Measurements from ENCODE around the gene CCT6B. TPM values are rescaled to one million over a fixed set of nuclear protein-coding genes. Genes with fewer than 3 reads are reported as not detected.

Gene CCT6B
- polyA plus RNA-seq, 2 of the 4 experiments (the other 2 are of a cell fraction) = 0.77 to 3.1 TPM

DNA sequence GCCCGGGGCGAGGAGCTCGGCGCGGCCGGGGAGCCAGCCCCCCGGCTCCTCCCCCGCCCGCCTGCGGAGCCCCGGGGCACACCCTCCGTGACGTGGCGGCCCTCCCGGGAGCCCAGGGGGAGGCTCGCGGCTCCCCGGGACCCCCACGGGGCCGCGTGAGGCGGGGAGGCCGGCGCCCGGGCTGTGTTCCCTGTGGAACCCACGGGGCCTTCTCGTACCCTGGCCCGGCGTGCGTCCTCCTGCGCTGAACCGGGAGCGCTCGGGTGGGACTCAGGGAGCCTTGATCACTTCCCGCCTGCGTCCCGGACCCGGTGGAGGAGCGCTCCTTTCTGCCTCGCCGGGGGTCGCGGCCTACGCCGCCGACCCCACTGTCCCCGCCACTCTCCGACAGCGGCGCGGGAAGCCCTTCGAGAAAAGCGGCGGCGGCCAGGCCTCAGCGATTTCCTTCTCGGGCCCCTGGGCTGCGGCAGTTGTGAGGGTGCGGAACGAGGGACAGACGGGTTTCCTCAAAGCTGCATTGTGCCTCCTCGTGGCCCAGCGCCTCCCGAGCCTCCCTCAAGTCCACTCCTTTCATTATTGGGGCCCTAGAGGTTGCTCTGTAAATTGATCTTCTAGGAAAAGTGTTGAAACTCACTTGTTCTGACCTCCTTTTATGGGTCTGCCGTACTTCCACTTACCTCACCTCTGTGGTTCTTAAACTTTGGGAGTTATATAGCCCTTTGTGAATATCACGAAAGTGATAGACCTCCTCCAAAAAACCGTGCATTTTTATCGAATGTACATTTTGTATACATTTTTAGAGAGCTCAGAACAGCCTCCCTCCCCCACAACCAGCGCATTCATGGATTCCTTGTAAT lies 19.6 kb upstream of the CCT6B start (continued):
- TF ChIP-seq, protein P1, sequence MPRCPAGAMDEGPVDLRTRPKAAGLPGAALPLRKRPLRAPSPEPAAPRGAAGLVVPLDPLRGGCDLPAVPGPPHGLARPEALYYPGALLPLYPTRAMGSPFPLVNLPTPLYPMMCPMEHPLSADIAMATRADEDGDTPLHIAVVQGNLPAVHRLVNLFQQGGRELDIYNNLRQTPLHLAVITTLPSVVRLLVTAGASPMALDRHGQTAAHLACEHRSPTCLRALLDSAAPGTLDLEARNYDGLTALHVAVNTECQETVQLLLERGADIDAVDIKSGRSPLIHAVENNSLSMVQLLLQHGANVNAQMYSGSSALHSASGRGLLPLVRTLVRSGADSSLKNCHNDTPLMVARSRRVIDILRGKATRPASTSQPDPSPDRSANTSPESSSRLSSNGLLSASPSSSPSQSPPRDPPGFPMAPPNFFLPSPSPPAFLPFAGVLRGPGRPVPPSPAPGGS (IDR thresholded peaks at IDR 0.05) = no peak
- no peak for TF ChIP-seq BHLHE40 (IDR thresholded peaks at IDR 0.05; ENCODE audit: low read depth, low read length)
- no peak for TF ChIP-seq POLR2AphosphoS2 (conservative IDR thresholded peaks at IDR 0.05; ENCODE audit: low read length)
- TF ChIP-seq CEBPB (IDR thresholded peaks at IDR 0.05) = peak in 1 of 2 experiments; percentile 47; a peak in 2 of 4 replicates
- TF ChIP-seq, protein P2, sequence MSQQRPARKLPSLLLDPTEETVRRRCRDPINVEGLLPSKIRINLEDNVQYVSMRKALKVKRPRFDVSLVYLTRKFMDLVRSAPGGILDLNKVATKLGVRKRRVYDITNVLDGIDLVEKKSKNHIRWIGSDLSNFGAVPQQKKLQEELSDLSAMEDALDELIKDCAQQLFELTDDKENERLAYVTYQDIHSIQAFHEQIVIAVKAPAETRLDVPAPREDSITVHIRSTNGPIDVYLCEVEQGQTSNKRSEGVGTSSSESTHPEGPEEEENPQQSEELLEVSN (IDR thresholded peaks at IDR 0.05; ENCODE audit: borderline replicate concordance, low read depth) = peak; percentile 49; the same call in 1 of the 2 replicates

DNA sequence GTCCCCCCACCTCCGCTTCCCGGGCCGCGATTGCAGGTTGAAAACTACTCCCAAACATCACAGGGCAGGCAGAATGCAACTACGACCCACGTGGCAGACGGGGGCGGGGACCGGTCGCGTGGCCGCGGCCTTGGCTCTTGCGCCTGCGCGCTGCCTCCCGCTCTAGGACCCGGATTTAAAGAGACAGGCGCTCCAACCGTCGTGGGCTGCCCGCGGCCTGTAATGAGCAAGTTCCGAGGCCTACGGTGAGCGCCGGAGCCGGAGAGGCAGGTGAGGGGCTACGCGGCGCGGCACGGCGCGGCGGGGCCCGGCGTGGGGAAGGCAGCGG lies 19.1 kb upstream of the CCT6B start, which contains the start of gene LIG3:
LIG3 (plus strand) TSS at position 160 of the 328 bp plus-strand sequence. CDS start 2,494 bp downstream, outside the sequence.
- ChIA-PET POLR2A (interaction anchor here (0.5 to 3.3 kb wide), 16 partner anchors 10 to 810 kb away, joined by 3 to 20 read pairs (median 5); partner anchors contain the start of genes CCT6B, RFFL, UNC45B and ZNF830), CTCF (interaction anchor here (0.7 to 7.5 kb wide), 11 partner anchors 11 to 560 kb away, joined by 3 to 43 read pairs (median 5); partner anchors contain the start of gene RAD51D)
- Histone ChIP-seq H3K27ac (peak within 1 kb of the TSS; percentile 94 to 97), H3K4me3 (peak within 1 kb of the TSS; percentile 78), H3K4me2 (peak within 1 kb of the TSS; percentile 91), H3K4me1 (peaks cover 14% of the 10 kb centered on the region), H3K9me3 (no peaks in the 10 kb centered on the region)
- FAIRE-seq (no peak), DNase-seq (ENCODE audit: low read depth in 1 of 2, low spot score in 1 of 2) (peak; percentile 95 to 98), ATAC-seq (peak; percentile 83 to 89)
- 0 out of 2 replicates have a peak, but pooled peaks have one; percentile 67 for TF ChIP-seq HOXA7 (CRISPR knock-in tag; IDR thresholded peaks at IDR 0.05)
- TF ChIP-seq RAD21 (conservative IDR thresholded peaks at IDR 0.05 in 1 of 2, IDR thresholded peaks at IDR 0.05 in 1 of 2) = no peak
- TF ChIP-seq, protein P3, sequence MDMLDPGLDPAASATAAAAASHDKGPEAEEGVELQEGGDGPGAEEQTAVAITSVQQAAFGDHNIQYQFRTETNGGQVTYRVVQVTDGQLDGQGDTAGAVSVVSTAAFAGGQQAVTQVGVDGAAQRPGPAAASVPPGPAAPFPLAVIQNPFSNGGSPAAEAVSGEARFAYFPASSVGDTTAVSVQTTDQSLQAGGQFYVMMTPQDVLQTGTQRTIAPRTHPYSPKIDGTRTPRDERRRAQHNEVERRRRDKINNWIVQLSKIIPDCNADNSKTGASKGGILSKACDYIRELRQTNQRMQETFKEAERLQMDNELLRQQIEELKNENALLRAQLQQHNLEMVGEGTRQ (IDR thresholded peaks at IDR 0.05) = peak; percentile 91
- TF ChIP-seq ESRRA (IDR thresholded peaks at IDR 0.05; ENCODE audit: borderline replicate concordance, low read length) = no peak
- TF ChIP-seq EHF (CRISPR knock-in tag; IDR thresholded peaks at IDR 0.05) = no peak
- TF ChIP-seq HOXB5 (CRISPR knock-in tag; IDR thresholded peaks at IDR 0.05) = 0 out of 2 replicates have a peak, but pooled peaks have one; percentile 54
- 0 out of 4 replicates have a peak, but pooled peaks of 1 of the 2 experiments have one; percentile 13 for TF ChIP-seq CEBPB (IDR thresholded peaks at IDR 0.05)
- TF ChIP-seq, protein P4, sequence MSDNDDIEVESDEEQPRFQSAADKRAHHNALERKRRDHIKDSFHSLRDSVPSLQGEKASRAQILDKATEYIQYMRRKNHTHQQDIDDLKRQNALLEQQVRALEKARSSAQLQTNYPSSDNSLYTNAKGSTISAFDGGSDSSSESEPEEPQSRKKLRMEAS (IDR thresholded peaks at IDR 0.05) = peak; percentile 99
- TF ChIP-seq, protein P5, sequence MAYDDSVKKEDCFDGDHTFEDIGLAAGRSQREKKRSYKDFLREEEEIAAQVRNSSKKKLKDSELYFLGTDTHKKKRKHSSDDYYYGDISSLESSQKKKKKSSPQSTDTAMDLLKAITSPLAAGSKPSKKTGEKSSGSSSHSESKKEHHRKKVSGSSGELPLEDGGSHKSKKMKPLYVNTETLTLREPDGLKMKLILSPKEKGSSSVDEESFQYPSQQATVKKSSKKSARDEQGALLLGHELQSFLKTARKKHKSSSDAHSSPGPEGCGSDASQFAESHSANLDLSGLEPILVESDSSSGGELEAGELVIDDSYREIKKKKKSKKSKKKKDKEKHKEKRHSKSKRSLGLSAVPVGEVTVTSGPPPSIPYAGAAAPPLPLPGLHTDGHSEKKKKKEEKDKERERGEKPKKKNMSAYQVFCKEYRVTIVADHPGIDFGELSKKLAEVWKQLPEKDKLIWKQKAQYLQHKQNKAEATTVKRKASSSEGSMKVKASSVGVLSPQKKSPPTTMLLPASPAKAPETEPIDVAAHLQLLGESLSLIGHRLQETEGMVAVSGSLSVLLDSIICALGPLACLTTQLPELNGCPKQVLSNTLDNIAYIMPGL (CRISPR knock-in tag; IDR thresholded peaks at IDR 0.05; ENCODE audit: borderline replicate concordance) = no peak
- peak; percentile 61; the same call in 1 of the 2 replicates for TF ChIP-seq FOSB (CRISPR knock-in tag; IDR thresholded peaks at IDR 0.05)
- TF ChIP-seq, protein P2 (IDR thresholded peaks at IDR 0.05; ENCODE audit: borderline replicate concordance, low read depth) = peak; percentile 88
- no peak for TF ChIP-seq CBX8 (IDR thresholded peaks at IDR 0.05)
- TF ChIP-seq HOXB13 (CRISPR knock-in tag; IDR thresholded peaks at IDR 0.05; ENCODE audit: low read depth) = no peak
- no peak for TF ChIP-seq FOXS1 (CRISPR knock-in tag; IDR thresholded peaks at IDR 0.05)
- peak; percentile 99 for TF ChIP-seq MYC (IDR thresholded peaks at IDR 0.05; ENCODE audit: borderline replicate concordance, low read length)
- TF ChIP-seq, protein P6, sequence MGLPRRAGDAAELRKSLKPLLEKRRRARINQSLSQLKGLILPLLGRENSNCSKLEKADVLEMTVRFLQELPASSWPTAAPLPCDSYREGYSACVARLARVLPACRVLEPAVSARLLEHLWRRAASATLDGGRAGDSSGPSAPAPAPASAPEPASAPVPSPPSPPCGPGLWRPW (IDR thresholded peaks at IDR 0.05) = no peak
- TF ChIP-seq NR3C1 (IDR thresholded peaks at IDR 0.05) = no peak
- TF ChIP-seq HEYL (CRISPR knock-in tag; IDR thresholded peaks at IDR 0.05) = no peak
- TF ChIP-seq, protein P7, sequence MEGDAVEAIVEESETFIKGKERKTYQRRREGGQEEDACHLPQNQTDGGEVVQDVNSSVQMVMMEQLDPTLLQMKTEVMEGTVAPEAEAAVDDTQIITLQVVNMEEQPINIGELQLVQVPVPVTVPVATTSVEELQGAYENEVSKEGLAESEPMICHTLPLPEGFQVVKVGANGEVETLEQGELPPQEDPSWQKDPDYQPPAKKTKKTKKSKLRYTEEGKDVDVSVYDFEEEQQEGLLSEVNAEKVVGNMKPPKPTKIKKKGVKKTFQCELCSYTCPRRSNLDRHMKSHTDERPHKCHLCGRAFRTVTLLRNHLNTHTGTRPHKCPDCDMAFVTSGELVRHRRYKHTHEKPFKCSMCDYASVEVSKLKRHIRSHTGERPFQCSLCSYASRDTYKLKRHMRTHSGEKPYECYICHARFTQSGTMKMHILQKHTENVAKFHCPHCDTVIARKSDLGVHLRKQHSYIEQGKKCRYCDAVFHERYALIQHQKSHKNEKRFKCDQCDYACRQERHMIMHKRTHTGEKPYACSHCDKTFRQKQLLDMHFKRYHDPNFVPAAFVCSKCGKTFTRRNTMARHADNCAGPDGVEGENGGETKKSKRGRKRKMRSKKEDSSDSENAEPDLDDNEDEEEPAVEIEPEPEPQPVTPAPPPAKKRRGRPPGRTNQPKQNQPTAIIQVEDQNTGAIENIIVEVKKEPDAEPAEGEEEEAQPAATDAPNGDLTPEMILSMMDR (IDR thresholded peaks at IDR 0.05) = no peak
- no peak for TF ChIP-seq GATA3 (IDR thresholded peaks at IDR 0.05; ENCODE audit: borderline replicate concordance)
- TF ChIP-seq EHMT2 (IDR thresholded peaks at IDR 0.05; ENCODE audit: low read depth) = no peak
- TF ChIP-seq EP300 (IDR thresholded peaks at IDR 0.05) = no peak
- no peak for TF ChIP-seq NFE2L2 (conservative IDR thresholded peaks at IDR 0.05; ENCODE audit: low read length)
- TF ChIP-seq MAFK (IDR thresholded peaks at IDR 0.05; ENCODE audit: partially characterized antibody) = no peak
- TF ChIP-seq POLR2A (IDR thresholded peaks at IDR 0.05; ENCODE audit: low read length) = peak; percentile 85
- WGBS (ENCODE audit: missing lambda C conversion rate) = 0% methylated on average over 24 of the region's 39 CpGs

Data from A549 (cell line).